ENCODE data around the gene MAD1L1.

GRCh38 chr7:2036786-2037185 is 196.0 kb downstream of the MAD1L1 start:
- no peak for TF ChIP-seq EZH2 (IDR thresholded peaks at IDR 0.05)
- TF ChIP-seq POLR2A (IDR thresholded peaks at IDR 0.05; ENCODE audit: borderline replicate concordance, extremely low read depth, insufficient read depth, insufficient read length), result no peak
- TF ChIP-seq, protein P1, sequence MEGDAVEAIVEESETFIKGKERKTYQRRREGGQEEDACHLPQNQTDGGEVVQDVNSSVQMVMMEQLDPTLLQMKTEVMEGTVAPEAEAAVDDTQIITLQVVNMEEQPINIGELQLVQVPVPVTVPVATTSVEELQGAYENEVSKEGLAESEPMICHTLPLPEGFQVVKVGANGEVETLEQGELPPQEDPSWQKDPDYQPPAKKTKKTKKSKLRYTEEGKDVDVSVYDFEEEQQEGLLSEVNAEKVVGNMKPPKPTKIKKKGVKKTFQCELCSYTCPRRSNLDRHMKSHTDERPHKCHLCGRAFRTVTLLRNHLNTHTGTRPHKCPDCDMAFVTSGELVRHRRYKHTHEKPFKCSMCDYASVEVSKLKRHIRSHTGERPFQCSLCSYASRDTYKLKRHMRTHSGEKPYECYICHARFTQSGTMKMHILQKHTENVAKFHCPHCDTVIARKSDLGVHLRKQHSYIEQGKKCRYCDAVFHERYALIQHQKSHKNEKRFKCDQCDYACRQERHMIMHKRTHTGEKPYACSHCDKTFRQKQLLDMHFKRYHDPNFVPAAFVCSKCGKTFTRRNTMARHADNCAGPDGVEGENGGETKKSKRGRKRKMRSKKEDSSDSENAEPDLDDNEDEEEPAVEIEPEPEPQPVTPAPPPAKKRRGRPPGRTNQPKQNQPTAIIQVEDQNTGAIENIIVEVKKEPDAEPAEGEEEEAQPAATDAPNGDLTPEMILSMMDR (IDR thresholded peaks at IDR 0.05 in 2 of 3, conservative IDR thresholded peaks at IDR 0.05 in 1 of 3; ENCODE audit: borderline replicate concordance in 1 of 3, insufficient read depth in 1 of 3, low read depth in 2 of 3, low read length in 2 of 3), result no peak
- no peak for TF ChIP-seq ELF1 (IDR thresholded peaks at IDR 0.05; ENCODE audit: borderline replicate concordance, low read depth)
- TF ChIP-seq, protein P2, sequence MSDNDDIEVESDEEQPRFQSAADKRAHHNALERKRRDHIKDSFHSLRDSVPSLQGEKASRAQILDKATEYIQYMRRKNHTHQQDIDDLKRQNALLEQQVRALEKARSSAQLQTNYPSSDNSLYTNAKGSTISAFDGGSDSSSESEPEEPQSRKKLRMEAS (IDR thresholded peaks at IDR 0.05), result no peak
- no peak for TF ChIP-seq SIN3A (IDR thresholded peaks at IDR 0.05; ENCODE audit: low read depth)
